Esophagus squamous epithelium (tissue), 5 donors: ENCODE data around the gene CCDC15. TPM values are rescaled to one million over a fixed set of nuclear protein-coding genes. Genes with fewer than 3 reads are reported as not detected.

ENCODE experiments used
- DNase-seq: peaks from one replicate; lab custom pipeline; 2025; lab: John Stamatoyannopoulos, UW
- H3K27ac ChIP-seq, 4 donors: fragments of 200-600 bp; sonication (generic); one replicate each; pipeline ENCODE4 v1.5.1; 2016 to 2019; ENCODE audit warnings: mild to moderate bottlenecking in 1 of 4
- H3K27me3 ChIP-seq, 4 donors: fragments of 200-600 bp; sonication (generic); 1 replicate in 3 of 4; 2 replicates in 1 of 4; pipeline versions ENCODE4 v1.5.1 to v1.6.0; 2017 to 2021; ENCODE audit warnings: antibody characterized with exemption in 1 of 4
- H3K36me3 ChIP-seq, 3 donors: fragments of 200-600 bp; sonication (generic); one replicate each; pipeline ENCODE4 v1.5.1; 2016 to 2019
- H3K4me1 ChIP-seq, 3 donors: fragments of 200-600 bp; sonication (generic); one replicate each; pipeline ENCODE4 v1.5.1; 2017 to 2019
- H3K4me3 ChIP-seq, 4 donors: fragments of 200-600 bp; sonication (generic); 1 replicate in 3 of 4; 2 replicates in 1 of 4; pipeline ENCODE4 v1.5.1; 2016 to 2019; ENCODE audit warnings: mild to moderate bottlenecking in 2 of 4, moderate library complexity in 1 of 4
- H3K9me3 ChIP-seq, 3 donors: fragments of 200-600 bp; sonication (generic); one replicate each; pipeline ENCODE4 v1.5.1; 2016 to 2019
- CTCF ChIP-seq, 6 experiments: fragments of 450-650 bp in 4 of 6; fragments of 200-600 bp in 2 of 6; sonication (generic) in 2 of 6; IDR thresholded peaks; one replicate each; pipeline ENCODE4 v1.5.1; 2016 to 2019; ENCODE audit warnings: antibody characterized with exemption in 6 of 6, mild to moderate bottlenecking in 4 of 6, moderate library complexity in 4 of 6
- POLR2A ChIP-seq, 4 donors: fragments of 450-650 bp; IDR thresholded peaks; one replicate each; pipeline ENCODE4 v1.6.1; 2017; ENCODE audit warnings: antibody characterized with exemption in 4 of 4, mild to moderate bottlenecking in 4 of 4, moderate library complexity in 3 of 4
- whole genome bisulfite sequencing, 2 donors: methylation state at CpG; one replicate each; pipeline ENCODE4 v1.1.5; 2018; 5-methylcytosine and 5-hydroxymethylcytosine counted together
- intact Hi-C: fragments of 100-400 bp; cut with DNase I; formaldehyde crosslinking; loops from one replicate; pipeline ENCODE4 v1.15.0; 2022
- total RNA-seq, 4 donors: library from RNA; depleted of rRNA; stranded (reverse); fragments of >200 nt; gene quantifications; one replicate each; pipeline ENCODE4 v1.1.0, GENCODE V29; 2016
- donor health status: DM: yes; HTN: yes; CAD: no.

The CCDC15 gene
- total RNA-seq, 4 donors from 2014 or later = 2.0 to 3.2 (median 2.9) TPM

GRCh38 chr11:124976531-124976930 is 22.5 kb downstream of the CCDC15 start:
- intact Hi-C loops = no loop called here
- Histone ChIP-seq H3K27ac (no peak overlapping the region), H3K9me3 (peaks cover 0 to 5% (median 0%) of the 10 kb centered on the region in 3 donors), H3K36me3 (peaks cover 0 to 3% (median 0%) of the 10 kb centered on the region in 3 donors), H3K4me3 (no peak overlapping the region), H3K4me1 (no peaks in the 10 kb centered on the region), H3K27me3 (no peaks in the 10 kb centered on the region)
- no peak for TF ChIP-seq POLR2A (IDR thresholded peaks at IDR 0.05)
- TF ChIP-seq CTCF (IDR thresholded peaks at IDR 0.05) = no peak
- DNase-seq = no peak
- WGBS, 2 donors = 81 to 87% methylated on average over 3 of the region's 3 CpGs

GRCh38 chr11:124977006-124977405 is 23.0 kb downstream of the CCDC15 start:
- DNase-seq = no peak
- H3K4me1 ChIP-seq = no peaks in the 10 kb centered on the region
- WGBS, 2 donors = 82% methylated on average over 2 of the region's 2 CpGs
- TF ChIP-seq POLR2A (IDR thresholded peaks at IDR 0.05) = no peak
- no peak for TF ChIP-seq CTCF (IDR thresholded peaks at IDR 0.05)
- intact Hi-C loops = no loop called here
- no peak overlapping the region for H3K4me3 ChIP-seq
- peaks cover 0 to 8% (median 0%) of the 10 kb centered on the region in 3 donors for H3K36me3 ChIP-seq
- no peaks in the 10 kb centered on the region for H3K27me3 ChIP-seq
- H3K9me3 ChIP-seq = peaks cover 0 to 10% (median 0%) of the 10 kb centered on the region in 3 donors
- no peak overlapping the region for H3K27ac ChIP-seq

- WGBS, 2 donors = 83% methylated on average over 2 of the region's 2 CpGs
- Histone ChIP-seq H3K36me3 (peaks cover 0 to 12% (median 0%) of the 10 kb centered on the region in 3 donors), H3K9me3 (peaks cover 0 to 13% (median 0%) of the 10 kb centered on the region in 3 donors), H3K4me1 (no peaks in the 10 kb centered on the region), H3K27ac (no peak overlapping the region), H3K4me3 (no peak overlapping the region), H3K27me3 (no peaks in the 10 kb centered on the region)
- TF ChIP-seq POLR2A (IDR thresholded peaks at IDR 0.05) (no peak), CTCF (IDR thresholded peaks at IDR 0.05) (no peak)
- intact Hi-C loops = no loop called here
- DNase-seq = no peak
Measured at GRCh38 chr11:124978316-124978715, 24.3 kb downstream of the CCDC15 start.

- Histone ChIP-seq H3K4me1 (no peaks in the 10 kb centered on the region), H3K9me3 (peaks cover 0 to 13% (median 0%) of the 10 kb centered on the region in 3 donors), H3K27me3 (no peaks in the 10 kb centered on the region), H3K27ac (no peak overlapping the region), H3K36me3 (peaks cover 0 to 12% (median 0%) of the 10 kb centered on the region in 3 donors), H3K4me3 (no peak overlapping the region)
- DNase-seq = no peak
- intact Hi-C loops = no loop called here
- no peak for TF ChIP-seq CTCF (IDR thresholded peaks at IDR 0.05)
- TF ChIP-seq POLR2A (IDR thresholded peaks at IDR 0.05) = no peak
Measured at GRCh38 chr11:124982043-124982442, 28.0 kb downstream of the CCDC15 start.

GRCh38 chr11:124983674-124984511 is 29.9 kb downstream of the CCDC15 start:
- peaks cover 0 to 13% (median 0%) of the 10 kb centered on the region in 3 donors for H3K9me3 ChIP-seq
- no peak for TF ChIP-seq CTCF (IDR thresholded peaks at IDR 0.05)
- no peak for TF ChIP-seq POLR2A (IDR thresholded peaks at IDR 0.05)
- 83 to 89% methylated on average over 7 to 13 of the region's 17 CpGs for WGBS, 2 donors
- no peak for DNase-seq
- intact Hi-C loops = no loop called here
- no peak overlapping the region for H3K4me3 ChIP-seq
- peaks cover 0 to 20% (median 0%) of the 10 kb centered on the region in 3 donors for H3K36me3 ChIP-seq
- no peak overlapping the region for H3K27ac ChIP-seq
- H3K27me3 ChIP-seq = no peaks in the 10 kb centered on the region
- H3K4me1 ChIP-seq = no peaks in the 10 kb centered on the region
